HUES6 (cell line): ENCODE measurements around the gene PSMA4.
"Not testable (repeated sequence)": the region's sequence is repeated elsewhere in the genome, so short reads cannot be mapped to it uniquely, and the experiment has no call there.

ENCODE experiments used
- H3K27ac ChIP-seq: 2 replicates; pipeline ENCODE4 v1.7.0; 2013; ENCODE audit warnings: low read depth, mild to moderate bottlenecking, low read length, inconsistent platforms
- H3K27me3 ChIP-seq: 2 replicates; pipeline ENCODE4 v1.6.1; 2013; ENCODE audit warnings: low read length; ENCODE audit not compliant: control insufficient read depth, insufficient read depth
- H3K36me3 ChIP-seq: 2 replicates; pipeline ENCODE4 v1.6.1; 2013; ENCODE audit warnings: low read length; ENCODE audit not compliant: control insufficient read depth, insufficient read depth
- H3K4me1 ChIP-seq: 2 replicates; pipeline ENCODE4 v1.6.1; 2013; ENCODE audit warnings: low read length; ENCODE audit not compliant: control insufficient read depth, insufficient read depth
- H3K4me3 ChIP-seq: 2 replicates; pipeline ENCODE4 v1.5.1; 2013; ENCODE audit warnings: low read depth, low read length
- H3K9ac ChIP-seq: one replicate; pipeline ENCODE4 v1.6.1; 2013; ENCODE audit warnings: mild to moderate bottlenecking, low read length
- H3K9me3 ChIP-seq: 2 replicates; pipeline ENCODE4 v1.6.1; 2013; ENCODE audit warnings: low read depth, low read length; ENCODE audit not compliant: control insufficient read depth, insufficient read depth

PSMA4 gene

DNA sequence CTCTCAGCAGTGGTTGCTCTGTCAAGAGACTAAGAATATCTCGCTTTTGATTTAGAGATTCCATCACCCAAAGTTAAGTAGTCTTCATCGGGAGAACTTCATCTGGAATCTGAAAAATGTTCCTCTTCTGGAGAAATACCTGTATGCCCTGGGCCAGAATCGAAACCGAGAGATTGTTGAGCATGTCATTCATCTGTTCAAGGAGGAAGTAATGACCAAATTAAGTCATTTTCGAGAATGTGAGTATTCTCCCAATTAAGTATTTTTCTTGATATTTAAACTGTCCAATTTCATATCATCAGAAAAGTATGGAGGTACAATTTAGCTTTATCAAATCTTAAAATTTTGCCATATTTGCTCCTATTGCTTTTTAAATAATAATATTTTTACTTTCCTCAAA, 12.9 kb upstream of the PSMA4 start:
- Histone ChIP-seq H3K27ac (no peak overlapping the region), H3K27me3 (no peaks in the 10 kb centered on the region), H3K9me3 (peaks cover 21% of the 10 kb centered on the region), H3K9ac (no peak overlapping the region), H3K36me3 (no peaks in the 10 kb centered on the region), H3K4me1 (no peaks in the 10 kb centered on the region), H3K4me3 (no peak overlapping the region)

DNA sequence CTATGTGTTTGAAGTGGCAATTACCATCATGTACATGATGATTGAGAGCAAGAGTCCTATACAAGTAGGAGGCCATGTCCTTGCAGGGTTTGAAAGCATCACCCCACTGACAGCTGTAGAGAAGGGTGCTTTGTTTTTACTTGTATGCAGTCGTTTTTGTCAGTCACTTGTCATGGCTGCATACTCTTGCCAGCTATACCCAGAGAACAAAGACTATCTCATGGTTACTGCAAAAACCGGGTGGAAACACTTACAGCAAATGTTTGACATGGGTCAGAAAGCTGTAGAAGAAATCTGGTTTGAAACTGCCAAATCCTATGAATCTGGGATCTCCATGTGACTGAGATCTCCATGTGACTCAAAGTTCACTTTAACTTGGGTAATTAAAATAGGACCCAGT, 6.9 kb upstream of the PSMA4 start:
- Histone ChIP-seq H3K36me3 (no peaks in the 10 kb centered on the region), H3K4me3 (no peak overlapping the region), H3K27ac (no peak overlapping the region), H3K9me3 (no peaks in the 10 kb centered on the region), H3K4me1 (no peaks in the 10 kb centered on the region), H3K27me3 (no peaks in the 10 kb centered on the region), H3K9ac (no peak overlapping the region)

DNA sequence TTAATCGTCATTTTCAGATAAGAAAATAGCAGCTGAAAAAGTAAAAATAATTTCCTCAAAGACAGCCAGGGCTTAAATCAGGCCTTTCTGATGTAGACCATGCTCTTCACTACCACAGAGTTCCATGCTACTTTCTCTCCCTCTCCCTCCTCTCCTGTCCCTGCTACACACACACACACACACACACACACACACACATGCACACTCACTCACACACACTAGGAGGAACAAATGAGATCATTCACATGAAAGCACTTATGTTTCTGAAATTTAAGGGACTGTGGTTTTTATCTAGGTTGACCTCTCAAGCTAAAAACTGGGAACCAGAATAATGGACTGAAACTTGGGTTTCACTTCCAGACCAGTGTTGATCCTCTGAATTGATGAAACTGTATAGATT, 4.1 kb upstream of the PSMA4 start:
- no peak overlapping the region for H3K4me3 ChIP-seq
- no peaks in the 10 kb centered on the region for H3K36me3 ChIP-seq
- H3K9me3 ChIP-seq, result no peaks in the 10 kb centered on the region
- H3K27me3 ChIP-seq, result no peaks in the 10 kb centered on the region
- no peak overlapping the region for H3K9ac ChIP-seq
- no peaks in the 10 kb centered on the region for H3K4me1 ChIP-seq
- no peak overlapping the region for H3K27ac ChIP-seq

DNA sequence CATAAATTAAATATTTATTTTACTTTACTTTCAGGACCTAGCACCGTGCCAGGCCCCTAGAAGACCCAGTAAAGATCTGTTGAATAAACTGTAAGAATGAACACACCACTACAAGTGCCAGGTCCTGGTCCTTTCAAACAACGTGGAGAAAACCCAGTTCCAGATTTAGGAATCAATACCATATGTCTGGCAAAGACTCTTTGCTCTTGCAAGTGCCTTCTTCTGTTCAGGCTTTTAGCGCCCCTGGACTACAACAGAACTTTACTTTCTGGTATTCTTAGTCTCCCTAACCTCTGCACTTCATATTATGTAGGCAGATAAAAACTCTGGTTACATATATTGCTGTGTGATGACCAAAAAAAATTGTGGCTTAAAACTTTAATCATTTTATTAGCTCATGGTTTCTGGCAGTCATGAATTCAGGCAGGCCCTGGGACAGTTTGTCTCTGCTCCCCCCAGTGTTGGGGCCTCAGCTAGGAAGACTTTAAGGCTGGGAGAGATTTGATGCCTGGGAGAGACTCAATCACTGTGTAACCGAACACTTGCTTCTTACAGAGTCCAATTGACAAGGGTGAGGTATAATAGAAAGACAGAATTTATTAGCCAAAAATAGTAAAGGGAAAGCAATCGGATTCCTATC, 2.9 kb upstream of the PSMA4 start:
- peaks cover 7% of the 10 kb centered on the region for H3K4me1 ChIP-seq
- no peak overlapping the region for H3K27ac ChIP-seq
- H3K9ac ChIP-seq, result no peak overlapping the region
- H3K9me3 ChIP-seq, result no peaks in the 10 kb centered on the region
- H3K4me3 ChIP-seq, result no peak overlapping the region
- H3K36me3 ChIP-seq, result peaks cover 8% of the 10 kb centered on the region
- no peaks in the 10 kb centered on the region for H3K27me3 ChIP-seq

DNA sequence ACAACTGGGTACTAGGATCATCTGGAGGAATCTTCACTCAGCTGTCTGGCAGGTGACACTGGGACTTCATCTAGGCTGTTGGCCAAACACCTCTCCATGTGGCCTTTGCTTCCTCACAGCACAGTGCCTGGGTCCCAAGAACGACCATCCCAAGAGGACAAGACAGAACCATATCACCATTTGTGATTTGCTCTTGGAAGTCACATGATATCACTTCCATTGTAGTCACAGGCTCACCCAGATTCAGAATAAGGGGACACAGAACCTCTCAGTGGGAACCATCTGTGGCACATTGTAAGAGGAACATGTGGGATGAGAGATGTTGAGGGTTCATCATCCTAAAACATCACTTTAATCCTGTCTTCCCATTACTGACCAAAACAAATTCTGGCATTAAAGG, 1.9 kb upstream of the PSMA4 start:
- H3K36me3 ChIP-seq, result peaks cover 18% of the 10 kb centered on the region
- no peak overlapping the region for H3K4me3 ChIP-seq
- no peaks in the 10 kb centered on the region for H3K27me3 ChIP-seq
- no peak overlapping the region for H3K27ac ChIP-seq
- H3K4me1 ChIP-seq, result peaks cover 7% of the 10 kb centered on the region
- H3K9ac ChIP-seq, result no peak overlapping the region
- H3K9me3 ChIP-seq, result no peaks in the 10 kb centered on the region

DNA sequence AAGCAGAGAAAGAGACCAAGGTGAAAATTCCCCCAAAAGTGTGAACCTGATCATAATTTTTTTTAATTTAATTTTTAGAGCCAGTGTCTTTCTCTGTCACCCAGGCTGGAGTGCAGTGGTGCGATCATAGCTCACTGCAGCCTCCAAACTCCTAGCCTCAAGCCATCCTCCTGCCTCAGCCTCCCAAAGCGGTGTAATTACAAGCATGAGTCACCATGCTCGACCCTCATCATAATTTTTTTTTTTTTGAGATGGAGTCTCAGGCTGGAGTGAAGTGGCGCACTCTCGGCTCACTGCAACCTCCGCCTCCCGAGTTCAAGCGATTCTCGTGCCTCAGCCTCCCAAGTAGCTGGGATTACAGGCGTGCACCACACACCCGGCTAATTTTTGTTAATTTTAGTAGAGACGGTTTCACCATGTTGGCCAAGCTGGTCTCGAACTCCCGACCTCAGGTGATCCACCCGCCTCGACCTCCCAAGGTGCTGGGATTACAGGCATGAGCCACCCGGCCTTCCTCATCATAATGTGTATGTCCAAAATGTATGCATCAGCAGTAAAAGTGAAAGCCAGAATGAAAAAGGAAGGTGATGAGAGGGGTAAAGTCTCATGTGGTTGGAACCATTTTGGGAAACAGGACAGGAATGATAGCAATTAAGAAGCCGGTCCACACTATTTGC, 642 bp upstream of the PSMA4 start:
- Histone ChIP-seq H3K27ac (peak overlapping the region; percentile 87; the same call in 1 of the 2 replicates), H3K9ac (peak overlapping the region; percentile 96)

DNA sequence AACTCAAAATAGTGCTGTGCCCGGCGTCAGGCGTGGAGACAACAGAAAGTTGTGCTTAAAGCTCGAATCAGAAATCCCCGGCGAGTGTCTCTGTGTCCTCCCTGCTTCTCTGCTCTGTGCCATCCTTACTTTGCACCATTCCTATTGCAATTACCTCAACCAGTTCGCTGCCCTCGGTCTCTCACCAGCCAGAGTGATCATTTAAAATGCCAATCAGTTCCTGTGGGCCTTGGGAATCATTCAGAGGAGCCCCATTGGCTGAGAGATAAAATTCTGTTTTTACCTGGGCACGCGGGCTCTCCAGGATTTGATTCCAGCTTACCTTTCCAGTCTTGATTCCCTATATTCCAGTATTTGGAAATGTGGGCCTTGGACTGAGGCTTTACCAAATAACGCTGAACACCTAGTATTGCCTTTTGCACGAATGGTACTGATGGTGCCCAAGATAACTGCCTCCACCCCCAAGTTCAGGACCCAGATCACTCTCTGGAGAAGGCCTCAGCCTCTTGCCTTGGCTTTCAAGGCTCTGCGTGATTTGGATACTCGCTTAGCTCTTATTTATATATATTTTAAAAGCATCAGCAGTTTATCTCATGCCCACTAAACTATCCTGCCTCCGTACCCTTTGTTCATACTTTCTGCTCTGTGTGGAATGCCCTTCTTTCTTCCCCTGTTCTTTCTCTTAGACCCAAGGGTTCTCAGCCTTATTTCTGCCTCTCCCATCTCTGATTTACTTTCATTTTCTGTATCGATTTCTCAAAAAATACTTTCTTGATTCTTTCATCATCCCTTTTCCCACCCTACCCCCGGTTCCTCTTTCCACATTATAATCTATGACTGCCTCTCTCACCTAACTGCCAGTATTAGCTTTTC, 863 bp downstream of the PSMA4 start:
- H3K9me3 ChIP-seq, result no peaks in the 10 kb centered on the region
- peaks cover 7% of the 10 kb centered on the region for H3K4me1 ChIP-seq
- peak overlapping the region; percentile 91 for H3K4me3 ChIP-seq
- no peaks in the 10 kb centered on the region for H3K27me3 ChIP-seq
- H3K27ac ChIP-seq, result peak overlapping the region; percentile 87
- peak overlapping the region; percentile 96 for H3K9ac ChIP-seq
- peaks cover 44% of the 10 kb centered on the region for H3K36me3 ChIP-seq

More for the DNA sequence above, 642 bp upstream of the PSMA4 start:
- H3K27me3 ChIP-seq, H3K9me3 ChIP-seq, H3K4me1 ChIP-seq: not testable (repeated sequence)
- peaks cover 29% of the 10 kb centered on the region for H3K36me3 ChIP-seq
- peak overlapping the region; percentile 91 for H3K4me3 ChIP-seq

DNA sequence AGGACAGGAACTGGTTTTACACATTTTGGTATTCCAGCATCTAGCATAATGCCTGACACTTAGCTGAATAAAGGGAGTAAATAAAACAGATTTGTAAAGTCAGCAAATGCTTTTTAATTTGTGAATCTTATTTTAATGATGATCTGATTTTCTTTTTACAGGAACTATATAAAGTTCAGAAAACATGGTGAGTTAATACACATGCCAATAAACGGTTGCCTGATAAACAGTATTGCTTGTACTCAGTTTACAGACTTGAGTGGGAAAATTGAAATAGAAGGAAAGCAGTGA, 1.4 kb downstream of the PSMA4 start:
- Histone ChIP-seq H3K27ac (no peak overlapping the region), H3K9ac (no peak overlapping the region), H3K4me3 (peak overlapping the region; percentile 91), H3K4me1 (peaks cover 7% of the 10 kb centered on the region), H3K36me3 (peaks cover 50% of the 10 kb centered on the region), H3K27me3 (no peaks in the 10 kb centered on the region), H3K9me3 (no peaks in the 10 kb centered on the region)

DNA sequence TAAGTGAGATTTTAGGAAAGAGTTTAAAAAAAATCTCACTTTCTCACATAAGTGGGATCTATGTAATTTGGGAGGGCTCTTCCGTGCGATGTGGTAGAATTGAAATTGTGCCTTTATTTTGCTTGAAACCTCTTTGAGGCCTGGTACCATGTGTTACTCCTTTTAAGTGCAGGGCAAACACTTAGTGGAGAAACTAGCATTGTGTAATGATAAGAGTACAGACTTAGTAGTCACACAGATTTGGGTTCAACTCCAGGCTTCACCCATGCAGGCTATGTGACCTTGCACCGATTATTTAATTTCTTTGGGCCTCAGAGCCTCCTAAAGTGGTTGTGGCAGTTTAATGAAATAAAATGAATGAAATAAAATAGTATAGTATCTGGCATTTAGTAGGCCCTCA, 2.4 kb downstream of the PSMA4 start:
- H3K4me3 ChIP-seq, result no peak overlapping the region
- H3K27me3 ChIP-seq, result no peaks in the 10 kb centered on the region
- no peak overlapping the region for H3K27ac ChIP-seq
- H3K4me1 ChIP-seq, result peaks cover 7% of the 10 kb centered on the region
- no peak overlapping the region for H3K9ac ChIP-seq
- peaks cover 60% of the 10 kb centered on the region for H3K36me3 ChIP-seq
- H3K9me3 ChIP-seq, result no peaks in the 10 kb centered on the region

DNA sequence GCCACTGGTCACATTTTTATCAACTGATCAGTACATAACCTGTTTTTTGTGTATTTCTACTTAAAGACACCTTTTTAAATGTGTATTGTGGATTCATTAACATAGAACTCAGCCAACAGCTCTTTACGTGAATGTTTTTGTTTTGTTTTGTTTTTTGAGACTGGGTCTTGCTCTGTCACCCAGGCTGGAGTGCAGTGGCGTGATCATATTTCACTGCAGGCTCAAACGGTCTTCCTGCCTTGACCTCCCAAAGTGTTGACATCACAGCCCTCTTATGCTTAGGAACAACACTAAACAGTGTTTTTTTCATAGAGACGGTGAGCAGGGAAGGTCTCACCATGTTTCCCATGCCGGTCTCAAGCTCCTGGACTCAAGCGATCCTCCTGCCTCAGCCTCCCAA, 9.9 kb downstream of the PSMA4 start:
- H3K36me3 ChIP-seq, result peaks cover 61% of the 10 kb centered on the region
- H3K27ac ChIP-seq, result no peak overlapping the region
- H3K4me3 ChIP-seq, result no peak overlapping the region
- no peaks in the 10 kb centered on the region for H3K9me3 ChIP-seq
- no peak overlapping the region for H3K9ac ChIP-seq
- H3K4me1 ChIP-seq, result no peaks in the 10 kb centered on the region
- H3K27me3 ChIP-seq, result no peaks in the 10 kb centered on the region

DNA sequence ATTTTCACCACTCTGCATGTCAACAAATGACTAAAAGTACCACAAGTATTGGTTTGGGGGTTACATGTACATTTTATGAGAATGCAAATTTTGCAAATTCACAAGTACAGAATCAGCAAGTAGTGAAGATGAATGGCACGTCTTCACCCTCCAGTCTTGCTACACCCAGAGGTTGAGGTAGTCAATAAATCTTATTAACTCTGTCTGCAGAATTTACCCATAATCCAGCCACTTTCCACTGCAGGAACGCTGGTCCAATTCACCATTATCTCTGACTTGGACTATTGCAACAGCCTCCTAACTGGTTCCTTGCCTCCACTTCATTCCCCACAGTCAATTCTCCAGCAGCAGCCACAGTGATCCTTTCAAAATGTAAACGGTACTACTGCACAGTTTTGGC, 10.6 kb downstream of the PSMA4 start:
- no peak overlapping the region for H3K27ac ChIP-seq
- no peak overlapping the region for H3K9ac ChIP-seq
- H3K9me3 ChIP-seq, result no peaks in the 10 kb centered on the region
- no peaks in the 10 kb centered on the region for H3K27me3 ChIP-seq
- H3K4me3 ChIP-seq, result no peak overlapping the region
- peaks cover 55% of the 10 kb centered on the region for H3K36me3 ChIP-seq
- H3K4me1 ChIP-seq, result no peaks in the 10 kb centered on the region
